ENCODE data around the gene DELE1.

DNA sequence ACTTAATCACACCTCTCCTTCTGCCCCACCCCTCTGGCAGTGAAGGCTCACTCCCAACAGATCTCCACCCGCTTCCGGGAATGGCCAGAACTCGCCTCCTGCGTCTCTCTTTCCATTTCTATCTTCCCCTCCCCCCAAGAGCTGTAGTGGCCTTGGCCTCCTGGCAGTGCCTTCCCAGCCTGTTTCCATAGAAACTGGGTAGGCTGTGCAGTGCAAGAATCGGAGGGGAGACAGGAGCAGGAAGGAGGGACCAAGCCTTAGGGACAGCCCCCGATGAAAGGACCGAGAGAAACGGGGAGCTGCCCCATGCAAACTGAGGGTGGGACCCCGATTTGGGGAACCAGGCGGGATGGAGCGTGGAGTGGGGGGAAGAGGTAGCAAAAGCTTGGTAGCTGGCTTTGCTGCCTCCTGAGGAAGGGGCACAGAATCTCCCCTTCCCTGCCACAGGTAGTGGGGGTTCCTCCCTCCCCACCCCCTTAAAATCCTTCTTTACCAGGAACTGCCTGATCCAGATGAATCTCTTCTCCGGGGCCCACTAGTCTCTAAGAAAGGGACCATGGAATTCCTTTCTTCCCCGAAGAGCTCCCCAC lies 41.0 kb upstream of the DELE1 start:
- TF ChIP-seq POLR2A (IDR thresholded peaks at IDR 0.05) (no peak), POLR2AphosphoS5 (IDR thresholded peaks at IDR 0.05) (no peak), CTCF (IDR thresholded peaks at IDR 0.05) (no peak), EP300 (IDR thresholded peaks at IDR 0.05) (no peak)

All from suprapubic skin (tissue), 4 donors.